ENCODE data around the gene TMEM63A.

Gene TMEM63A

DNA sequence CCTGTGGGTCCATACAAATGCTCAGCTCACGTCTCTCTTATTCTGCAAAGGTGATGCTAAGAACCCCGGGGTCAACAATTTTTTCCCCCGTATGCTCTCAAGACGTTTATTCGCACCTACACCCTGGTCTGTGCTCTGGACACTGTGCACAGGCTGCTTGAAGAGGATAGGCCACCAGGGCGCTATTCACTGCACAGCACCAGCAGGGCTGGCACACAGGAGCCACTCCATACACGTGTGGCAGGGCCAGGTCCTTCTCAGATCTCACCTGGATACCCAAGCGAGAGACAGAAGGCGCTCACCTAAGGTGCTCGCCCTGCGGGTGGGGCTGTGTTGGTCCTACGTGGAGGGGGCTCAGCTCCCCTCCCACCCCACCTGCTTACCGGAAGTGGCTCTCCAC lies 16.7 kb downstream of the TMEM63A start:
- TF ChIP-seq, protein P1, sequence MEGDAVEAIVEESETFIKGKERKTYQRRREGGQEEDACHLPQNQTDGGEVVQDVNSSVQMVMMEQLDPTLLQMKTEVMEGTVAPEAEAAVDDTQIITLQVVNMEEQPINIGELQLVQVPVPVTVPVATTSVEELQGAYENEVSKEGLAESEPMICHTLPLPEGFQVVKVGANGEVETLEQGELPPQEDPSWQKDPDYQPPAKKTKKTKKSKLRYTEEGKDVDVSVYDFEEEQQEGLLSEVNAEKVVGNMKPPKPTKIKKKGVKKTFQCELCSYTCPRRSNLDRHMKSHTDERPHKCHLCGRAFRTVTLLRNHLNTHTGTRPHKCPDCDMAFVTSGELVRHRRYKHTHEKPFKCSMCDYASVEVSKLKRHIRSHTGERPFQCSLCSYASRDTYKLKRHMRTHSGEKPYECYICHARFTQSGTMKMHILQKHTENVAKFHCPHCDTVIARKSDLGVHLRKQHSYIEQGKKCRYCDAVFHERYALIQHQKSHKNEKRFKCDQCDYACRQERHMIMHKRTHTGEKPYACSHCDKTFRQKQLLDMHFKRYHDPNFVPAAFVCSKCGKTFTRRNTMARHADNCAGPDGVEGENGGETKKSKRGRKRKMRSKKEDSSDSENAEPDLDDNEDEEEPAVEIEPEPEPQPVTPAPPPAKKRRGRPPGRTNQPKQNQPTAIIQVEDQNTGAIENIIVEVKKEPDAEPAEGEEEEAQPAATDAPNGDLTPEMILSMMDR (IDR thresholded peaks at IDR 0.05) = no peak

DNA sequence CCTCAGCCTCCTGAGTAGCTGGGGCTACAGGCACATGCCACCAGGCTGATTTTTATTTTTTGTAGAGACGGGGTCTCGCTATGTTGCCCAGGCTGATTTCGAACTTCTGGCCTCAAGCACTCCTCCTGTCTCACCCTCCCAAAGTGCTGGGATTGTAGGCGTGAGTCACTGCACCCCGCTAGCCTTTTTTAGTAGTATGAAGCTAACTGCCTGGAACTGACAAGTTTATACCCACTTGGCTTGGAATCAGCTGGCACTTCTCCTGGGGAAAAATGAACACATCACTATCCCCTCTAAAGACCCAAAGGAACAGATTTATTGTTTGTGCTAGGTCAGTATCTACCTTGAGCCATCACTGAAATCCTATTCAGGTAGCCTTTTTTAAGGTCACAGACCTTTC lies 19.0 kb downstream of the TMEM63A start:
- TF ChIP-seq, protein P1 (IDR thresholded peaks at IDR 0.05) = no peak

DNA sequence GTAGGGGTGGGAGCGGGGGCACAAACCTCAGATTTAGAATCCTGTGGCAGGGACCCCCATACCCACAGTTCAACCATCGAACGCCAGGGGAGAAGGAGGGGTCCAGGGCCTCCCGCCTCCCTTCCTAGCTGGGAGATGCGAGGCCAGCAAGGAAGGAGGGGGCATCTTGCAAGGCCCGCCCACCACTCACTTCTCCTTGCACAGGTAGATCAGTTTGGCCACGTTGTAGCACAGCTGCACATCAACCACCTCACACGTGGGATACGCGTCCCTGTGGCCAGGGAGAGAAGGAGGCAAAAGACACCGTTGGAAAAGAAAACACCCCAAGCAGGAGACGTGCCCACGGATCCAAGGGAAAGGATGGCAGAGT lies 19.6 kb downstream of the TMEM63A start:
- TF ChIP-seq, protein P1 (IDR thresholded peaks at IDR 0.05) = no peak

DNA sequence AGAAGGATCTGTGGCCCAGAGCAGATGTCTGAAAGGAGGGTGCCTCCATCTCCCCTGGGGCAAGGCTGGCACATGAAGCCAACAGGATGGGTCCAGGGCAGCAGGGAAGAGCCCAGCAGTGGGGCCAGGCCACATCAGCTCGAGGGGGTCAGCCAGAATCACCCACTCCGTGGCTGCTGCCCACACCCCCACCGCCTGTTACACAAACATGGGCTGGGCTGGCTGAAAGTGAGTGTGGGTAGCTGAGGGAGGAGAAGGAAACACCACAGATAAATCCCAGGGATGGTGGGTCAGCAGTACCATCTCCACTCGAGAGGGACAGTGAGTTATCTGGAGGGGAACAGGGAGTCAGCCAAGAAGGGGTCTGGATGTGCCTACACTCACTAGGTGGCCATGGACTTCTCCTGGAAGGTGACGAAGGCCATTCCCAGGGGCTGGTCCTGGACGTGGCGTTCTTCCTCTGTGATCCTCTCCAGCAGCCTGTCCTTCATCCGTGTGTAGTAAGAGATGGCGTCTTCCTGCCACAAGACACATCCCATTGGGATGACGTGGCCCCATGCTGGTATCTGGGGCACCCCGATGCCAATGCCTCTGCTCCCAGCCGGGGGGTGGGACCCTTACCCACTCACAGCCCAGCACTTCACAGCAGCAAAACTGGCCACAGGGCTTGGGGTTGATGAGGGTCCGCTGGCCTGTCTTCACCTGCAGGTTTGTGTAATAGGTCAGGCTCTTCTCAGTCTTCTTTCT lies 20.2 kb downstream of the TMEM63A start:
- TF ChIP-seq, protein P1 (IDR thresholded peaks at IDR 0.05) = no peak

DNA sequence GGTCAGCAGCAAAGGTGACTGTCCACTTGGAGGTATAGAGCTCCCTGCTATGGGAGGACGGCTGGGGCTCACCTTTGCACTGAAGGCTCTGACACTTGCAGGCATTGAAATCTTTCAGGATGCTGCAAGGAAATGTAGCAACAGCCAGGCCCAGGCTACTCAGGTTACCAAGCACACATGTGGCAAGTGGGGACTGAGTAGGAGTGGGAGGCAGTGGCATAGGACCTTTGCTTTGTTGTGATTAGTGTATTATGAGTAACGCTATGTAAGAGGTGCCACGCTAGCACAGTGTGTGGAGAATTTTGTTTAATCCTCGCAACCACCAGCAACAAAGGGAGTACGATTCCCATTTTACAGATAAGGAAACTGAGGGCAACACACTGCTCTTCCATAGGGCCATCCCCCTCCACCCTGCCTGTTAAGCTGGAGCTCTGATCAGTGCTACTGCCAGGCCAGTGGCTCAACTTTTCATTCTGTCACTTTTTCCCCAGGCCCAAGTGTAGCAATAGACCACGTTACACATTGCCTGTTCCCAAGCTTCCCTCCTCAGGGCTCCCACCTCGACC lies 21.2 kb downstream of the TMEM63A start:
- TF ChIP-seq, protein P1 (IDR thresholded peaks at IDR 0.05) = no peak

DNA sequence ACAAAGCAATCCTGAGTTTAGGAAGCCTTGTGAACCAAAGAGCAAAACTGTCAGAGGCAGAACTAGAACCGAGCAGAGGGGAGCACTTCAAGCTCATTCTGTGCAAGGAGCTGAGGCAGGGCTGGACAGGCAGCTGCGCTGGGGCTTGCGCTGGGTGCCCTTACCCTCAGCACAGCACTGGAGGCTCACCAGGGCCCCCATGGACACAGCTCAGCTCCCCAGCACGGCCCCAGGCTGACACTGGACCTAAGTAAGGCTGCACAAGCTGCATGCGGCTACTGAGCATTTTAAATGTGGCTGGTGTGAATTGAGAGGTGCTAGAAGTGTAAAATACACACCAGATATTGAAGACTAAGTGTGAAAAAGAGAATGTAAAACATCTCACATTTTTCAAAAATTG lies 22.1 kb downstream of the TMEM63A start:
- TF ChIP-seq, protein P1 (IDR thresholded peaks at IDR 0.05) = no peak

DNA sequence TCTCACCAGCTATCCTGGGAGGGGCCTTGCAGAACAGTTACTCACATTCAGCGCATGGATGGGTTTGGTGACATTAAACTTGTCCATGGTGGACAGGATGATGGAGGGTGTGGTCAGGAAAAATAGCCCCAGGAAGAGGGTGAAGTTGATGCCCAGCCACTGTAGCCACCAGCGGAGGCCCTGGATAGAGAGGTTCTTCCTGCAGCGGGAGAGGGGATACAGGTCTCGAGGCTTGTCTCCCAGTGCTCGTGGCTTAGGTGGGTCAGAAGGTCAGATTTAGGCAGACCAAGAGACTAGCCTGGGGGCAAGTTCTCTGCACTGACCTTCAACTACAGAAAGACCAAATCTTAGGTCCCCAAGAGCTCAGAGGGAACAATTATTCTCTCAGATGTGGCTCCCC lies 23.0 kb downstream of the TMEM63A start:
- TF ChIP-seq, protein P1 (IDR thresholded peaks at IDR 0.05) = no peak

Measured in LNCAP (cell line).